Naive thymus-derived CD8-positive, alpha-beta T cell (primary cell): ENCODE data around the gene HCCS. TPM values are rescaled to one million over a fixed set of nuclear protein-coding genes. Genes with fewer than 3 reads are reported as not detected.
"Not testable (repeated sequence)": the region's sequence is repeated elsewhere in the genome, so short reads cannot be mapped to it uniquely, and the experiment has no call there.

Source experiments
- ATAC-seq, 2 donors: fragments of 150-1000 bp; cut with Tn5 transposase in 1 of 2; sonication (Bioruptor Pico), chemical (Tn5 transposase) in 1 of 2; 1 replicate in 1 of 2; 2 replicates in 1 of 2; pipeline ENCODE4 v1.10.0; 2021; ENCODE audit warnings: mild to moderate bottlenecking in 2 of 2, moderate library complexity in 2 of 2
- POLR2A ChIA-PET: fragments of 350-600 bp; sonication (Branson Sonifier 250); formaldehyde crosslinking; loops from one replicate; lab custom pipeline; 2021; ENCODE audit warnings: antibody characterized with exemption; lab: Charles Lee
- DNase-seq, 10 donors: peaks; one replicate each; pipeline versions ENCODE4 v3.0.0 to v3.0.0-alpha.2; 2020 to 2022
- H3K27ac Mint-ChIP-seq, 10 donors: one replicate each; pipeline ENCODE4 v1.8.0; 2020 to 2022; ENCODE audit warnings: mild to moderate bottlenecking in 10 of 10, mixed read lengths in 10 of 10, moderate library complexity in 4 of 10, inconsistent platforms in 1 of 10
- H3K27me3 Mint-ChIP-seq, 5 donors: one replicate each; pipeline ENCODE4 v1.8.0; 2021 to 2022; ENCODE audit warnings: mixed read lengths in 5 of 5
- H3K36me3 Mint-ChIP-seq, 3 donors: one replicate each; pipeline ENCODE4 v1.8.0; 2020 to 2022; ENCODE audit warnings: mixed read lengths in 3 of 3, mild to moderate bottlenecking in 2 of 3, inconsistent platforms in 1 of 3
- H3K4me1 Mint-ChIP-seq, 4 donors: one replicate each; pipeline ENCODE4 v1.8.0; 2021 to 2022; ENCODE audit warnings: mixed read lengths in 4 of 4
- H3K4me3 Mint-ChIP-seq, 10 donors: one replicate each; pipeline ENCODE4 v1.8.0; 2020 to 2022; ENCODE audit warnings: mild to moderate bottlenecking in 10 of 10, mixed read lengths in 10 of 10, moderate library complexity in 6 of 10, inconsistent platforms in 1 of 10
- H3K9me3 Mint-ChIP-seq, 9 donors: one replicate each; pipeline ENCODE4 v1.8.0; 2020 to 2022; ENCODE audit warnings: mixed read lengths in 9 of 9, mild to moderate bottlenecking in 3 of 9, inconsistent platforms in 1 of 9, moderate library complexity in 1 of 9
- polyA plus RNA-seq, 3 donors: library from polyadenylated mRNA; unstranded; fragments of 300-500 nt; fragmentation: Illumina TruSeq; gene quantifications; one replicate each; pipeline ENCODE4 v1.2.3, GENCODE V29; 2021
- total RNA-seq, 8 experiments: library from RNA in 2 of 8; stranded (reverse) in 2 of 8; gene quantifications; one replicate each; pipeline ENCODE4 v1.2.3 and lab custom pipeline; 2021 to 2026

HCCS gene
- total and polyA plus RNA-seq, 5 experiments from 2014 or later = 11.4 to 21.4 (median 18.1) TPM

DNA sequence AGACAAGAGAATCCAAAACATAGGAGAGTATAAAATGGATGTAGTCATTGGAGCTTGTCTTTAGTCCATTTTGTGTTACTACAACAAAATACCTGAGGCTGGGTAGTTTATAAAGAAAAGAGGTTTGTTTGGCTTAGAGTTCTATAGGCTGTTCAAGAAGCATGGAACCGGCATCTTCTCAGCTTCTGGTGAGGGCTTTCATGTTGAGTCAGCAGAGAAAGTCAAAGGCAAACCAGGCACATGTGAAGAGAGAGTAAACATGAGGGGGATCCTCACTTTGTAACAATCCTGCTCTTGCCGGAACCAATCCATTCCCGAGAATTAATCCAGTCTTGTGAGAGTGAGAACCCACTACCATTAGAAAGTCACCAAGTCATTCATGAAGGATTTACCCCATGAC lies 8.1 kb upstream of the HCCS start:
- Mint-ChIP-seq H3K4me1 (no peaks in the 10 kb centered on the region), H3K27ac (no peak overlapping the region), H3K27me3 (no peaks in the 10 kb centered on the region), H3K4me3 (no peak overlapping the region), H3K36me3 (peaks cover 0 to 4% (median 4%) of the 10 kb centered on the region in 3 donors), H3K9me3 (no peaks in the 10 kb centered on the region)
- POLR2A ChIA-PET = no interaction called here
- ATAC-seq (no peak), DNase-seq (no peak)

DNA sequence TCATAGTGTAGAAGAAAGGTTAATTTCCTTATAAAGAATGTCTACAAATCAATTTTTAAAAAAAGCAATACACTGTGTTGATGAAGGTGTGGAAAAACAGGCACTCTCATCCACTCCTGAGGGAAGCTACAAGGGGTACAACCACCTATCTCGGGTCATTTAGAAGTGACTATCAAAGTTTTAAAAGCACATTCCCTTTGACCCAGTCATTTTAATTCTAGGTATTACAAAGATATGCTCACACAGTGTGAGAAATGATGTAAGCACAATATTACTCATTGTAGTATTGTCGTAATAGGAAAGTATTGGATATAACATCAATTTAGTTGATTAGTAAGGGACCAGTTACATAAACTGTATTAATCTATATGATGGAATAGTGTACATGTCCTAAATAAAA lies 7.4 kb upstream of the HCCS start:
- POLR2A ChIA-PET = no interaction called here
- H3K9me3 Mint-ChIP-seq = no peaks in the 10 kb centered on the region

DNA sequence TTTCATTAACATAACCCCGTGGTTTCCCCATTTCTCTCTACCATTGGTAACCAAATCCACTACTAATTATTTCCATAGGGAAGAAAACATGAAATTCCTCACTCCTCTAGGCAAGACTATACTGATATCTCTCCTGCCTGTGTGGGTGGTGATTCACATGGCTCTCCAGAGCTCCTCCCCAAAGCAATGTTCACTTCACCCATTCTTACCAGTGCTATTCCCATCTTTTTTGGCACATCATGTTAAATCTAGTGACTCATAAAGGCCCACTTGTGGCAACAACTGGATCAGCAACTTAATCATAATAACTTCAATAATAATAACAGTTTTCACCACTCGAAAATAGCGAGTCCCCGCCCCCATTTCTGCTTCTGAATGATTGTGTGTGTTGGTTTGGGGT lies 6.1 kb upstream of the HCCS start:
- no peak for ATAC-seq

More for the DNA sequence above, 7.4 kb upstream of the HCCS start:
- Mint-ChIP-seq H3K36me3 (peaks cover 0 to 4% (median 4%) of the 10 kb centered on the region in 3 donors), H3K4me3 (no peak overlapping the region), H3K27me3 (no peaks in the 10 kb centered on the region), H3K4me1 (no peaks in the 10 kb centered on the region), H3K27ac (no peak overlapping the region)
- ATAC-seq = no peak
- DNase-seq = no peak

DNA sequence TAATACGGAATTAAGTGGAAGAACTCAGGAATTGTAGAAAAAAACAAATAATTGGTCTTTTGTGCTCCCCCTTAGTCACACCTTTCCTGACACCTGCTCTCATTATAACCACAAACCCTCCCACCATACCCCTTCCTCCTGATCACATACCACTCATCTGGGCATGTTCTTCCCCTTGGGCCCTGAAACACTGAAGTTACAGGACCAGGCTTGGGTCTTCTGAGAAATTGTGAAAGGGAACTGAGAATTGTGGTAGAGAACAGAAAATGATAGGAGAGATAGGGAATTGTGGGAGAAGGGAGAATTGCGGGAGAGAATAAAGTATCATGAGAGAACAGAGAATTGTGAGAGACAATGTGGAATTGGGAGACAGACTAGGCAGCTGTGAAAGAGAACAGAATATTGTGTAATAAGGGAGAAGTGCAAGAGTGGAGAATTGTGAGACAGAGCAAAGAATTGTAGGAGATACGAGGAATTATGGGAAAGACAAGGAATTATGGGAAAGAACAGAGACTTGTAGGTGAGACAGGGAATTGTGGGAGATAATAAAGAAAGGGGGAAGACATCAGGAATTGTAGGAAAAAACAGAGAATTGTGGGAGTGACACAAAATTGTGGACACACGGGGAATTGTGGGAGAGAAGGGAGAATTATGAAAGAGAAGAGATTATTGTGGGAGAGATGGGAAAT lies 2.7 kb upstream of the HCCS start:
- Mint-ChIP-seq H3K9me3 (no peaks in the 10 kb centered on the region), H3K4me3 (no peak overlapping the region), H3K27me3 (no peaks in the 10 kb centered on the region), H3K27ac (no peak overlapping the region), H3K36me3 (peaks cover 0 to under 1% (median 0%) of the 10 kb centered on the region in 3 donors), H3K4me1 (peaks cover 4 to 21% (median 16%) of the 10 kb centered on the region in 4 donors)
- ATAC-seq = no peak
- no peak for DNase-seq
- POLR2A ChIA-PET = no interaction called here

More for the DNA sequence above, 6.1 kb upstream of the HCCS start:
- H3K27ac Mint-ChIP-seq = no peak overlapping the region
- H3K4me3 Mint-ChIP-seq = no peak overlapping the region
- peaks cover 0 to 4% (median 4%) of the 10 kb centered on the region in 3 donors for H3K36me3 Mint-ChIP-seq
- DNase-seq = no peak
- no peaks in the 10 kb centered on the region for H3K4me1 Mint-ChIP-seq
- no peaks in the 10 kb centered on the region for H3K27me3 Mint-ChIP-seq
- H3K9me3 Mint-ChIP-seq = no peaks in the 10 kb centered on the region
- POLR2A ChIA-PET = no interaction called here

DNA sequence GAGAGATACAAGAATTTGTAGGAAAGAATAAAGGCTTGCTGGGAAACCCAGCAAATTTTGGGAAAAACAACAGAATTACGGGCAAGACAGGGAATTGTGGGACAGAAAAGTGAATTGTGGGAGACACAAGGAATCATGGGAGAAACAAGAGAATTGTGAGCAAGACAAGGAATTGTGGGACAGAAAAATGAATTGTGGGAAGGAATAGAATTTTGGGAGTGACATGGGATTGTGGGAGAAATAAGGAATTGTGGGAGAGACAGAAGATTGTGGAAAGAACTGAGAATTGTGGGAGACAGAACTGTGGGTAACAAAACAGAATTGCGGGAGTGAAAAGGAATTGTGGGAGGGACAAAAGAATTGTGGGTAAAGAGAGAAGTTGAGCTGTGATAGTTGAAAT lies 1.2 kb upstream of the HCCS start:
- Mint-ChIP-seq H3K27ac (no peak overlapping the region), H3K4me1 (peaks cover 7 to 31% (median 24%) of the 10 kb centered on the region in 4 donors), H3K9me3 (no peaks in the 10 kb centered on the region), H3K4me3 (no peak overlapping the region), H3K27me3 (no peaks in the 10 kb centered on the region), H3K36me3 (peaks cover 0 to 13% (median 0%) of the 10 kb centered on the region in 3 donors)
- DNase-seq (no peak), ATAC-seq (no peak)
- POLR2A ChIA-PET = no interaction called here

DNA sequence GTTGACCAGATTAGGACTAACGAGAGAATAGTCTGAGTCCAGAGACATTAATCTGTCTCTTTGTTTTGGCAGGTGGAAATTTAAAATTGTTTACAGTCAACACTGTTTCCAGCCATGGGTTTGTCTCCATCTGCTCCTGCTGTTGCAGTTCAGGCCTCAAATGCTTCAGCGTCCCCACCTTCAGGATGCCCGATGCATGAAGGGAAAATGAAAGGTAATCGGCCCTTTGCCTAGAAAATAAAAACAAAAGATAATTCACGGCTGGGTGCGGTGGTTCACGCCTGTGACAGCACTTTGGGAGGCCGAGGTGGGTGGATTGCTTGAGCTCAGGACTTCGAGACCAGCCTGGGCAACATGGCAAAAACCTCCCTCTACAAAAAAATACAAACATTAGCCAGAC lies 815 bp downstream of the HCCS start:
- peak overlapping the region in 8 of 10 donors; percentile 89 to 98 (median 96) for H3K4me3 Mint-ChIP-seq

DNA sequence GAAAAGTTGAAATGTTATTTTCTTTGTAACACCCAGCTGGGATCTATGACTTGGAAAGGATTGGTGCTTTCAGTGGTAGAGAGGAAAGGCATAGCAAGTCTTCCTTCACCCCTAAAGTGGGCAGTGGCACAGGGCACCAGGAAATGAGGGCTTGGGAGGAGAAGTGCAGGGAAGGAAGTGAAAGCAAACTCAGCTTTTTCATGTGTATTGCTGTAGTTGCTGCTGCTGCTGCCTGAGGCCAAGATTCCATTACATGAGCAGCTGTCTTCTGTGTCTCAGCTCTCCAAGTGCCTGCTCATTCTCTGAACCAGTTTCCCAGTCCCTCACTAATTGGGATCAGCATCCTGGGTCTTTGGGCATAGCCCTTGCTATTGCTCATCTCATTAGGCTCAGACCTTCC lies 2.6 kb downstream of the HCCS start:
- no peak for DNase-seq
- POLR2A ChIA-PET = no interaction called here
- H3K9me3 Mint-ChIP-seq = no peaks in the 10 kb centered on the region

More for the DNA sequence above, 815 bp downstream of the HCCS start:
- Mint-ChIP-seq H3K27me3 (no peaks in the 10 kb centered on the region), H3K4me1 (peaks cover 7 to 31% (median 26%) of the 10 kb centered on the region in 4 donors), H3K27ac (peak overlapping the region in 7 of 10 donors; percentile 93 to 98 (median 96)), H3K36me3 (peaks cover 0 to 31% (median 0%) of the 10 kb centered on the region in 3 donors), H3K9me3 (no peaks in the 10 kb centered on the region)
- POLR2A ChIA-PET = no interaction called here
- ATAC-seq (no peak), DNase-seq (no peak)

DNA sequence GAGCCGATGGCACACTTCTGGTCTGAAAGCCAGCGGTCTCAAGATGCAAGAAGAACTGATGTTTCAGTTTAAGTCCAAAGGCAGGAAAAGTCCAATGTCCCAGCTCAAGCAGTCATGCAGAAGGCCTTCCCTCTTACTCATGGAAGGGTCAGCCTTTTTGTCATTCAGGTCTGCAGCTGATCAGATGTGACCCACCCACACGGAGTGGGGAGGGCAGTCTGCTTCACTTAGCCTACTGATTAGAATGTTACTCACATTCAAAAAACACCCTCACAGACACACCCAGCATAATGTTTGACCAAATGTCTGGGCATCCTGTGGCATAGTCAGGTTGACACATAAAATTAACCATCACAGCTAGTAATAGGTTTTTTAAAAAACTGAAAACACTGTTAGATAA lies 6.6 kb downstream of the HCCS start:
- H3K36me3 Mint-ChIP-seq = peaks cover 10 to 87% (median 18%) of the 10 kb centered on the region in 3 donors

More for the DNA sequence above, 2.6 kb downstream of the HCCS start:
- H3K4me3 Mint-ChIP-seq = peak overlapping the region in 3 of 10 donors; percentile 7 to 28 (median 11)
- peaks cover 0 to 47% (median 1%) of the 10 kb centered on the region in 3 donors for H3K36me3 Mint-ChIP-seq
- H3K27me3 Mint-ChIP-seq = no peaks in the 10 kb centered on the region
- peaks cover 7 to 31% (median 26%) of the 10 kb centered on the region in 4 donors for H3K4me1 Mint-ChIP-seq
- H3K27ac Mint-ChIP-seq = peak overlapping the region in 6 of 10 donors; percentile 21 to 94 (median 70)
- ATAC-seq = no peak

DNA sequence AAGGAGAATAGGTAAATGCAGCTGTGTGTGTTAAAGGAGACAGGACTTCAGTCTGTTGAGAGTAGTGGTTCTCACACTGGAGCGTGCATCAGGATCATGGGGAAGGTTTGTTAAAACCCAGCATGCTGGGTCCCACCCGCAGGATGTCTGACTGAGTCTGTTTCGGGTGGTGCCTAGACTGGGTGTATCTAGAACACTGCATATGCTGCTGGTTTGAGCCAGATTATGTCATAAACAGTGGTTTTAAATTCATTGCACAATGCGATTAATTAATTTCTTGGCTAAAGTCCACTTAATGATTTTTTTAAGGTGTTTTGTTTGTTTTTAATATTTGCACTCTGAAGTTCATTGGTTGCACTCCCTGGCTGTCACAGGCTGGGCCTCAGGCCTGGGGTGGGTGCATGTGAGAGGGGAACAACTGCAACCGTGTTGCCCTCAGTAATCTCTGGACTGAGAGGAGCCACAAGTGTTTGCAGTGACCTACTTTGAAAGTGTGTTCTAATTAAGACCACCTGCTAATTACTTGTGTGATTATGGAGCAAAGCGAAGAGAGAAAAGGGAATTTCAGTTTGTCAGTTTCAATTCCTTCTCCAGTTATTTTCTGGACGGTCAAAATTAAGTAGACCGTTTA lies 8.3 kb downstream of the HCCS start:
- no peaks in the 10 kb centered on the region for H3K27me3 Mint-ChIP-seq
- H3K4me1 Mint-ChIP-seq = peaks cover 0 to 4% (median under 1%) of the 10 kb centered on the region in 4 donors
- H3K36me3 Mint-ChIP-seq = peaks cover 10 to 82% (median 18%) of the 10 kb centered on the region in 3 donors
- no peak overlapping the region for H3K27ac Mint-ChIP-seq
- H3K4me3 Mint-ChIP-seq = no peak overlapping the region
- ATAC-seq = no peak
- DNase-seq = no peak
- H3K9me3 Mint-ChIP-seq = no peaks in the 10 kb centered on the region
- POLR2A ChIA-PET = no interaction called here

More for the DNA sequence above, 6.6 kb downstream of the HCCS start:
- no peaks in the 10 kb centered on the region for H3K27me3 Mint-ChIP-seq
- no peaks in the 10 kb centered on the region for H3K9me3 Mint-ChIP-seq
- ATAC-seq = no peak
- no peak overlapping the region for H3K27ac Mint-ChIP-seq
- H3K4me1 Mint-ChIP-seq = peaks cover 4 to 18% (median 11%) of the 10 kb centered on the region in 4 donors
- POLR2A ChIA-PET = no interaction called here
- no peak overlapping the region for H3K4me3 Mint-ChIP-seq
- DNase-seq = no peak

DNA sequence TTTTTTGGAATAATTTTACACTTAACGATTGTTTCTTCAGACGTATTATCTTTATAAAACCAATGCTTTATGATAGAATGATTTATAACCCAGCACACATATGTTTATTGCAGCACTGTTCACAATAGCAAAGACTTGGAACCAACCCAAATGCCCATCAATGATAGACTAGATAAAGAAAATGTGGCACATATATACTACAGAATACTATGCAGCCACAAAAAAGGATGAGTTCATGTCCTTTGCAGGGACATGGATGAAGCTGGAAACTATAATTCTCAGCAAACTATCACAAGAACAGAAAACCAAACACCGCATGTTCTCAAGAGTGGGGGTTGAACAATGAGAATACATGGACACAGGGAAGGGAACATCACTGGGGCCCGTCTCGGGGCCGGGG lies 12.0 kb downstream of the HCCS start:
- H3K27me3 Mint-ChIP-seq, POLR2A ChIA-PET: not testable (repeated sequence)
- peaks cover 12 to 48% (median 18%) of the 10 kb centered on the region in 3 donors for H3K36me3 Mint-ChIP-seq

DNA sequence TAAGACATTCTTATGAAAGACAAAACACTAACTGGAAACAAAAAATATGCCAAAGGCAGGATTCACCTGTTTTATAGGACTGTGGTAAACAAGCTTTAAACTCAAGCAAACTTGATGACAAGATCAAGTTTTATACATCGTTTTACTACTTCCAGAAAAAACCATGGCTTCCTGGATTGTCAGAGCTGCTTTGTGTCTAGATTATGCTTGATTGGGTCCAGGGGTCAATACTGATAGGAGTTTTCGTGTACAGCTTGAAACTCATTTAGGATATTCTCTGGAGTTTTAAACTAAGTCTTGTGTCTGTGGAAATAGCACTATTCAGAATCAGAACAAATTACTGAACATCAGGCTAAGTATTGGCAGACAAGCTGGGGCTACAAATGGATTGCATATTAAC lies 13.0 kb downstream of the HCCS start:
- Mint-ChIP-seq H3K4me1 (no peaks in the 10 kb centered on the region), H3K36me3 (peaks cover 14 to 40% (median 17%) of the 10 kb centered on the region in 3 donors), H3K4me3 (no peak overlapping the region), H3K27me3 (no peaks in the 10 kb centered on the region), H3K27ac (no peak overlapping the region), H3K9me3 (peaks cover 0 to 2% (median 0%) of the 10 kb centered on the region in 9 donors)
- ATAC-seq = no peak
- no peak for DNase-seq
- POLR2A ChIA-PET = no interaction called here

More for the DNA sequence above, 12.0 kb downstream of the HCCS start:
- H3K4me3 Mint-ChIP-seq, H3K9me3 Mint-ChIP-seq, H3K4me1 Mint-ChIP-seq, ATAC-seq, DNase-seq, H3K27ac Mint-ChIP-seq: not testable (repeated sequence)

DNA sequence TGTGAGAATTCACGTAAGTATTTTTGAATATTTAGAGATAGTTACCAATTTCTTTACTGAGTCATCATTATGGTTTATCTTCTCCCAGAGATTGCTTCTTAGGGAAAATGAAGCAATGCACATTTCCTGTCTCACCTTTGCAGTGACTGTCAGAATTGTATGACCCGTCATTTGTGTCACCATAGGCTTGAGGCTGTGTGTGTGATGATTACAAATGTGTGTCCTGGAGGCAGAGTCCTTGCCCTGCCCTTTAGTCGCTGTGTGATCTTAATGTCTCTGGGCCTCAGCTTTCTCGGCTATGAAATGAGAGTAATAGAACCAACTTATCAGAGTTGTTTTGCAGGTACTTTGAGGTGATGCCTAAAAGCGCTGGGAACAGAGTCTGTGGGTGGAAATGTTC lies 13.9 kb downstream of the HCCS start:
- no peaks in the 10 kb centered on the region for H3K27me3 Mint-ChIP-seq
- ATAC-seq (no peak), DNase-seq (no peak)
- peak overlapping the region in 1 of 10 donors; percentile 21 for H3K27ac Mint-ChIP-seq
- POLR2A ChIA-PET = no interaction called here
- H3K4me1 Mint-ChIP-seq = no peaks in the 10 kb centered on the region
- H3K36me3 Mint-ChIP-seq = peaks cover 14 to 32% (median 14%) of the 10 kb centered on the region in 3 donors
- H3K4me3 Mint-ChIP-seq = no peak overlapping the region
- H3K9me3 Mint-ChIP-seq = peaks cover 0 to 2% (median 0%) of the 10 kb centered on the region in 9 donors

DNA sequence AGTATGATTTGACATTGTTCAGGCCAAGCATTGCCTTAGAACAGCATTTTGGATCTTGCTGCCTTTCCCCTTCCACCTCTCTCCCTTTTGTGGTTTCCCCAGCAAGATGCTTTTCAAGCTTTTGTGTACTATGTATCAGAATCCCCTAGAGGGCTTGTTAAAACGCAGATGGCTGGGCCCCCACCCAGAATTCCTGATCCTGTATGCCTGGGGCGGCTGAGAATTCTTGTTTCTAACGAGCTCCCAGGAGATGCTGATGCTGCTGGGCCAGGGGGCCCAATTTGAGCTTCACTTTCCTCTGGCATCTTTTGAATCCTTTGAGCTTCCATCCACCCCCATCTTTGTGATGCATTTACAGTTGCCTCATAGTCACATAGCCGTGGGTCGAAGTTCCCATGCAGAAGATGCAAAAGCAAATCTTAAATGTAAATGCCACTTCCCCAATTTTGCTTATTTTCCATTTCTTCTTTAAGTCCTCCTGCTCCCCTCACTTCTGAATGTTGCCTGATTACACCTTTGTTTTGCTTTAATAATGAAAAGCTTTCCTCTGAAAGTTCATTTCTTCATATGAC lies 18.5 kb downstream of the HCCS start:
- no peak for DNase-seq
- POLR2A ChIA-PET = no interaction called here
- Mint-ChIP-seq H3K9me3 (peaks cover 0 to 2% (median 0%) of the 10 kb centered on the region in 9 donors), H3K4me3 (no peak overlapping the region), H3K36me3 (peaks cover 0 to 4% (median 2%) of the 10 kb centered on the region in 3 donors), H3K27ac (no peak overlapping the region), H3K4me1 (no peaks in the 10 kb centered on the region), H3K27me3 (no peaks in the 10 kb centered on the region)
- ATAC-seq = no peak
